Osteoblast (primary cell): ENCODE measurements around the gene EYA3. TPM values are rescaled to one million over a fixed set of nuclear protein-coding genes. Genes with fewer than 3 reads are reported as not detected.

Source experiments
- DNase-seq: peaks from one replicate; pipeline ENCODE4 v3.0.0; 2011; ENCODE audit warnings: low spot score, mixed read lengths; ENCODE audit not compliant: insufficient read length; ENCODE audit errors: missing footprints
- H2AFZ ChIP-seq: 2 replicates; pipeline ENCODE4 v1.6.0; 2011; ENCODE audit warnings: mild to moderate bottlenecking, low read length
- H3K27ac ChIP-seq: 2 replicates; pipeline ENCODE4 v1.5.1; 2011; ENCODE audit warnings: mild to moderate bottlenecking, low read depth, low read length, moderate library complexity
- H3K27me3 ChIP-seq: 2 replicates; pipeline ENCODE4 v1.6.0; 2012; ENCODE audit warnings: mild to moderate bottlenecking, control low read depth, inconsistent platforms, low read length, moderate library complexity; ENCODE audit not compliant: insufficient read depth
- H3K36me3 ChIP-seq: 2 replicates; pipeline ENCODE4 v1.5.1; 2011; ENCODE audit warnings: mild to moderate bottlenecking, low read length, control low read depth, moderate library complexity; ENCODE audit not compliant: insufficient read depth
- H3K4me1 ChIP-seq: 2 replicates; pipeline ENCODE4 v1.5.1; 2011; ENCODE audit warnings: mild to moderate bottlenecking, low read length, control low read depth, moderate library complexity; ENCODE audit not compliant: insufficient read depth
- H3K4me2 ChIP-seq: 2 replicates; pipeline ENCODE4 v1.6.0; 2011; ENCODE audit warnings: mild to moderate bottlenecking, low read length; ENCODE audit not compliant: insufficient read depth
- H3K4me3 ChIP-seq: fragments of 200-600 bp; sonication (generic); 3 replicates; pipeline ENCODE4 v1.5.1; 2012; ENCODE audit warnings: mild to moderate bottlenecking, low read length, inconsistent platforms; ENCODE audit not compliant: insufficient read depth
- H3K79me2 ChIP-seq: 2 replicates; pipeline ENCODE4 v1.6.0; 2012; ENCODE audit warnings: mild to moderate bottlenecking, low read length, control low read depth, inconsistent platforms; ENCODE audit not compliant: insufficient read depth
- H3K9me3 ChIP-seq: 2 replicates; pipeline ENCODE4 v1.5.1; 2011; ENCODE audit warnings: low read depth, low read length, control low read depth
- H4K20me1 ChIP-seq: 2 replicates; pipeline ENCODE4 v1.6.0; 2012; ENCODE audit warnings: mild to moderate bottlenecking, low read length, control low read depth; ENCODE audit not compliant: insufficient read depth
- CTCF ChIP-seq: IDR thresholded peaks from 2 replicates; pipeline ENCODE4 v1.5.1; 2011; ENCODE audit warnings: mild to moderate bottlenecking, low read depth, low read length, moderate library complexity; ENCODE audit errors: extremely low read depth
- small RNA-seq: library from RNA; depleted of rRNA; stranded (forward); fragments of <200 nt; gene quantifications from one replicate; pipeline ENCODE3, GENCODE V24; 2012
- total RNA-seq: library from RNA; depleted of rRNA; stranded (reverse); fragments of >200 nt; gene quantifications from 2 replicates; pipeline ENCODE4 v1.2.3, GENCODE V29; 2012

Gene EYA3
- total RNA-seq, 1 donor = 10.9 TPM

GRCh38 chr1:27931759-27932158 is 156.7 kb downstream of the EYA3 start:
- no peak overlapping the region for H3K4me2 ChIP-seq
- TF ChIP-seq CTCF = no peak
- no peak for DNase-seq

GRCh38 chr1:27931184-27931583 is 157.2 kb downstream of the EYA3 start:
- TF ChIP-seq CTCF = no peak
- no peaks in the 10 kb centered on the region for H4K20me1 ChIP-seq
- peaks cover 20% of the 10 kb centered on the region for H3K4me1 ChIP-seq
- H3K9me3 ChIP-seq = no peaks in the 10 kb centered on the region
- H3K36me3 ChIP-seq = no peaks in the 10 kb centered on the region
- no peak overlapping the region for H3K27ac ChIP-seq
- no peak overlapping the region for H2AFZ ChIP-seq
- H3K79me2 ChIP-seq = no peaks in the 10 kb centered on the region
- peaks cover 14% of the 10 kb centered on the region for H3K27me3 ChIP-seq
- DNase-seq = no peak
- no peak overlapping the region for H3K4me3 ChIP-seq
- no peak overlapping the region for H3K4me2 ChIP-seq

More at GRCh38 chr1:27931759-27932158, 156.7 kb downstream of the EYA3 start:
- H3K36me3 ChIP-seq = no peaks in the 10 kb centered on the region
- H3K4me3 ChIP-seq = no peak overlapping the region
- H3K27ac ChIP-seq = no peak overlapping the region
- H2AFZ ChIP-seq = no peak overlapping the region
- peaks cover 14% of the 10 kb centered on the region for H3K27me3 ChIP-seq
- peaks cover 20% of the 10 kb centered on the region for H3K4me1 ChIP-seq
- H3K79me2 ChIP-seq = no peaks in the 10 kb centered on the region
- H3K9me3 ChIP-seq = no peaks in the 10 kb centered on the region
- H4K20me1 ChIP-seq = no peaks in the 10 kb centered on the region

GRCh38 chr1:27928216-27928954 is 160.0 kb downstream of the EYA3 start:
- no peak for DNase-seq
- H4K20me1 ChIP-seq = no peaks in the 10 kb centered on the region
- H3K36me3 ChIP-seq = no peaks in the 10 kb centered on the region
- H2AFZ ChIP-seq = no peak overlapping the region
- no peak for TF ChIP-seq CTCF
- no peaks in the 10 kb centered on the region for H3K27me3 ChIP-seq
- no peaks in the 10 kb centered on the region for H3K79me2 ChIP-seq
- no peaks in the 10 kb centered on the region for H3K9me3 ChIP-seq
- no peak overlapping the region for H3K4me2 ChIP-seq
- peaks cover 8% of the 10 kb centered on the region for H3K4me1 ChIP-seq
- no peak overlapping the region for H3K4me3 ChIP-seq
- H3K27ac ChIP-seq = no peak overlapping the region

- no peaks in the 10 kb centered on the region for H3K4me1 ChIP-seq
- no peak overlapping the region for H3K4me3 ChIP-seq
- DNase-seq = no peak
- H3K9me3 ChIP-seq = no peaks in the 10 kb centered on the region
- H4K20me1 ChIP-seq = no peaks in the 10 kb centered on the region
- no peaks in the 10 kb centered on the region for H3K36me3 ChIP-seq
- no peak for TF ChIP-seq CTCF
- H3K79me2 ChIP-seq = no peaks in the 10 kb centered on the region
- no peak overlapping the region for H3K27ac ChIP-seq
- H3K4me2 ChIP-seq = no peak overlapping the region
- peaks cover 10% of the 10 kb centered on the region for H3K27me3 ChIP-seq
- no peak overlapping the region for H2AFZ ChIP-seq
These were observed 166.1 kb downstream of the EYA3 start for GRCh38 chr1:27922272-27922671.

Small RNAs within 50 kb of the gene (small RNA-seq; reads per million reads assigned to genes)
- not detected for gene RN7SL559P

Other genes with a start within 250 kb of the EYA3 start
- gene THEMIS2, start 216.1 kb downstream of the EYA3 start, total RNA-seq = 16.8 and 17.4 TPM in 2 replicates
- gene RPA2, start 174.0 kb downstream of the EYA3 start, total RNA-seq = 20.6 and 49.8 TPM in 2 replicates
- gene SMPDL3B, start 153.6 kb downstream of the EYA3 start, total RNA-seq = under 0.01 TPM in 1 of 2 replicates, not detected in the other
- gene XKR8, start 128.6 kb downstream of the EYA3 start, total RNA-seq = 9.4 and 12.7 TPM in 2 replicates
- gene PTAFR, start 88.1 kb upstream of the EYA3 start, total RNA-seq = under 0.01 TPM in 2 replicates
- 60.1 and 63.4 TPM in 2 replicates for gene DNAJC8, start 144.4 kb upstream of the EYA3 start, total RNA-seq
- gene ATP5IF1, start 147.5 kb upstream of the EYA3 start, total RNA-seq = 51.8 and 53.3 TPM in 2 replicates
- 56.3 and 59.7 TPM in 2 replicates for gene SESN2, start 170.9 kb upstream of the EYA3 start, total RNA-seq
- gene MED18, start 240.4 kb upstream of the EYA3 start, total RNA-seq = 14.7 and 19.5 TPM in 2 replicates